Stomach (tissue), 9 donors: ENCODE data around the gene HDGFL3. TPM values are rescaled to one million over a fixed set of nuclear protein-coding genes. Genes with fewer than 3 reads are reported as not detected.

Experiments
- DNase-seq, 2 donors: peaks; one replicate each; pipeline versions ENCODE4 v3.0.0 to v3.0.0-alpha.2; 2013 to 2019
- H3K27ac ChIP-seq, 5 donors: fragments of 200-600 bp in 4 of 5; sonication (generic) in 4 of 5; one replicate each; pipeline ENCODE4 v1.5.1; 2013 to 2019; ENCODE audit warnings: mild to moderate bottlenecking in 1 of 5, moderate library complexity in 1 of 5
- H3K27me3 ChIP-seq, 3 donors: fragments of 200-600 bp; sonication (generic); one replicate each; pipeline ENCODE4 v1.5.1; 2017 to 2019; ENCODE audit warnings: mixed run types in 1 of 3
- H3K36me3 ChIP-seq, 4 donors: fragments of 200-600 bp; sonication (generic); 1 replicate in 3 of 4; 2 replicates in 1 of 4; pipeline ENCODE4 v1.5.1; 2016 to 2019
- H3K4me1 ChIP-seq, 4 donors: fragments of 200-600 bp; sonication (generic); one replicate each; pipeline ENCODE4 v1.5.1; 2016 to 2019
- H3K4me3 ChIP-seq, 4 donors: fragments of 200-600 bp; sonication (generic) in 3 of 4; one replicate each; pipeline ENCODE4 v1.5.1; 2016 to 2019; ENCODE audit warnings: mild to moderate bottlenecking in 1 of 4
- H3K9me3 ChIP-seq, 4 donors: fragments of 200-600 bp; sonication (generic); one replicate each; pipeline ENCODE4 v1.5.1; 2016 to 2019
- EP300 ChIP-seq: sonication (generic); formaldehyde crosslinking; IDR thresholded peaks from one replicate; pipeline ENCODE4 v1.6.1; 2017; ENCODE audit warnings: antibody characterized with exemption
- POLR2A ChIP-seq, 4 donors: fragments of 450-650 bp; IDR thresholded peaks; one replicate each; pipeline ENCODE4 v1.6.1; 2016; ENCODE audit warnings: antibody characterized with exemption in 4 of 4, control low read depth in 2 of 4, mild to moderate bottlenecking in 1 of 4, moderate library complexity in 1 of 4
- POLR2AphosphoS5 ChIP-seq, 3 donors: sonication (generic); formaldehyde crosslinking; IDR thresholded peaks; one replicate each; pipeline ENCODE4 v1.6.1; 2016; ENCODE audit warnings: antibody characterized with exemption in 3 of 3
- WGBS, 5 donors: extraction: QIAGEN DNeasy Blood & Tissue Kit in 3 of 5; methylation state at CpG; one replicate each; pipeline versions ENCODE4 v1.1.5 to v1.1.7; 2013 to 2018; 5-methylcytosine and 5-hydroxymethylcytosine counted together
- intact Hi-C: fragments of 100-400 bp; cut with DNase I; formaldehyde crosslinking; loops from one replicate; pipeline ENCODE4 v1.15.1; 2023; ENCODE audit warnings: low total_unique reads
- polyA plus RNA-seq, 3 donors: library from polyadenylated mRNA; stranded (reverse); fragments of 200-250 nt; gene quantifications; one replicate each; pipeline ENCODE4 v1.2.3, GENCODE V29; 2013
- total RNA-seq, 5 donors: library from RNA; depleted of rRNA; stranded (reverse); fragments of >200 nt; gene quantifications; one replicate each; pipeline versions ENCODE4 v1.1.0 to v1.2.3, GENCODE V29; 2014 to 2016
- TF ChIP-seq, protein P1 (sequence below), 7 experiments: fragments of 450-650 bp in 4 of 7; fragments of 200-600 bp in 3 of 7; sonication (generic) in 3 of 7; IDR thresholded peaks; one replicate each; pipeline ENCODE4 v1.5.1; 2016 to 2019; ENCODE audit warnings: antibody characterized with exemption in 7 of 7, control low read depth in 2 of 7, mild to moderate bottlenecking in 1 of 7
- donor health status: healthy with polysubstance abuse.
- donor health status: Bipolar disorder and iron deficiency.
- donor health status: healthy.

HDGFL3 gene
- total and polyA plus RNA-seq, 8 donors: 4.0 to 110 (median 14.8) TPM

DNA sequence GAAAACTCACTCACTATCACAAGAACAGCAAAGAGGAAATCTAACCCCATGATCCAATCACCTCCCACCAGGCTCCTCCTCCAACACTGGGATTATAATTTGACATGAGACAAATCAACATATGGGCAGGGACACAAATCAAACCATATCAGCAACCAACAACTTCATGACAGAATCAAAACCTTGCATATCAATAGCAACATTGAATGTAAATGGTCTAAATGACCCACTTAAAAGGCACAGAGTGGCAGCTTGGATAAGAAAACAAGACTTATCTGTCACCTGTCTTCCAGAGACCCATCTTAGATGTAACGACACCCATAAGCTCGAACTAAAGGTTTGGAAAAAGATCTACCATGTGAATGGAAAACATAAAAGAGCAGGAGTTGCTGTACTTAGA lies 40.8 kb downstream of the HDGFL3 start:
- H3K27me3 ChIP-seq: no peaks in the 10 kb centered on the region
- no peak for DNase-seq
- no peak overlapping the region for H3K4me3 ChIP-seq
- H3K27ac ChIP-seq: no peak overlapping the region
- TF ChIP-seq POLR2A (IDR thresholded peaks at IDR 0.05) (no peak), EP300 (no peak), POLR2AphosphoS5 (IDR thresholded peaks at IDR 0.05) (no peak)
- TF ChIP-seq, protein P1, sequence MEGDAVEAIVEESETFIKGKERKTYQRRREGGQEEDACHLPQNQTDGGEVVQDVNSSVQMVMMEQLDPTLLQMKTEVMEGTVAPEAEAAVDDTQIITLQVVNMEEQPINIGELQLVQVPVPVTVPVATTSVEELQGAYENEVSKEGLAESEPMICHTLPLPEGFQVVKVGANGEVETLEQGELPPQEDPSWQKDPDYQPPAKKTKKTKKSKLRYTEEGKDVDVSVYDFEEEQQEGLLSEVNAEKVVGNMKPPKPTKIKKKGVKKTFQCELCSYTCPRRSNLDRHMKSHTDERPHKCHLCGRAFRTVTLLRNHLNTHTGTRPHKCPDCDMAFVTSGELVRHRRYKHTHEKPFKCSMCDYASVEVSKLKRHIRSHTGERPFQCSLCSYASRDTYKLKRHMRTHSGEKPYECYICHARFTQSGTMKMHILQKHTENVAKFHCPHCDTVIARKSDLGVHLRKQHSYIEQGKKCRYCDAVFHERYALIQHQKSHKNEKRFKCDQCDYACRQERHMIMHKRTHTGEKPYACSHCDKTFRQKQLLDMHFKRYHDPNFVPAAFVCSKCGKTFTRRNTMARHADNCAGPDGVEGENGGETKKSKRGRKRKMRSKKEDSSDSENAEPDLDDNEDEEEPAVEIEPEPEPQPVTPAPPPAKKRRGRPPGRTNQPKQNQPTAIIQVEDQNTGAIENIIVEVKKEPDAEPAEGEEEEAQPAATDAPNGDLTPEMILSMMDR (IDR thresholded peaks at IDR 0.05): no peak
- H3K36me3 ChIP-seq: peaks cover 0 to 9% (median 2%) of the 10 kb centered on the region in 4 donors
- H3K9me3 ChIP-seq: peaks cover 0 to 22% (median 11%) of the 10 kb centered on the region in 4 donors
- 86 to 90% (median 87%) methylated on average over 2 of the region's 2 CpGs for WGBS, 5 donors
- no peaks in the 10 kb centered on the region for H3K4me1 ChIP-seq
- intact Hi-C loops: no loop called here

DNA sequence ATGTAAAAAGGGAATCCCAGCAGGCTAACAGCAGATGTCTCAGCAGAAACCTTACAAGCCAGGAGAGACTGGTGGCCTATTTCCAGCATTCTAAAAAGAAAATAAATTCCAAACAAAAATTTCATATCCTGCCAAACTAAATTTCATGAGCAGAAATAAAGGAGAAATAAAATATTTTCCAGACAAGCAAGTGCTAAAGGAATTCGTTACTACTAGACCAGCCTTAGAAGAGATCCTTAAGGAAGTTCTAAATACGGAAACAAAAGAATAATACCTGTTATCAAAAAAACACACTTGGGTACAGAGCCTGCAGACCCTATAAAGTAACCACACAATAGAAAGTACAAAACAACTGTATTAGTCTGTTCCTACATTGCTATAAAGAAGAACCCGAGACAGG lies 41.4 kb downstream of the HDGFL3 start:
- peaks cover 0 to 9% (median 2%) of the 10 kb centered on the region in 4 donors for H3K36me3 ChIP-seq
- H3K27ac ChIP-seq: no peak overlapping the region
- TF ChIP-seq EP300 (no peak), POLR2A (IDR thresholded peaks at IDR 0.05) (no peak), POLR2AphosphoS5 (IDR thresholded peaks at IDR 0.05) (no peak)
- TF ChIP-seq, protein P1 (IDR thresholded peaks at IDR 0.05): no peak
- H3K27me3 ChIP-seq: no peaks in the 10 kb centered on the region
- DNase-seq: no peak
- intact Hi-C loops: no loop called here
- H3K9me3 ChIP-seq: peaks cover 0 to 22% (median 11%) of the 10 kb centered on the region in 4 donors
- 88 to 95% (median 95%) methylated on average over 3 of the region's 3 CpGs for WGBS, 5 donors
- no peaks in the 10 kb centered on the region for H3K4me1 ChIP-seq
- no peak overlapping the region for H3K4me3 ChIP-seq

DNA sequence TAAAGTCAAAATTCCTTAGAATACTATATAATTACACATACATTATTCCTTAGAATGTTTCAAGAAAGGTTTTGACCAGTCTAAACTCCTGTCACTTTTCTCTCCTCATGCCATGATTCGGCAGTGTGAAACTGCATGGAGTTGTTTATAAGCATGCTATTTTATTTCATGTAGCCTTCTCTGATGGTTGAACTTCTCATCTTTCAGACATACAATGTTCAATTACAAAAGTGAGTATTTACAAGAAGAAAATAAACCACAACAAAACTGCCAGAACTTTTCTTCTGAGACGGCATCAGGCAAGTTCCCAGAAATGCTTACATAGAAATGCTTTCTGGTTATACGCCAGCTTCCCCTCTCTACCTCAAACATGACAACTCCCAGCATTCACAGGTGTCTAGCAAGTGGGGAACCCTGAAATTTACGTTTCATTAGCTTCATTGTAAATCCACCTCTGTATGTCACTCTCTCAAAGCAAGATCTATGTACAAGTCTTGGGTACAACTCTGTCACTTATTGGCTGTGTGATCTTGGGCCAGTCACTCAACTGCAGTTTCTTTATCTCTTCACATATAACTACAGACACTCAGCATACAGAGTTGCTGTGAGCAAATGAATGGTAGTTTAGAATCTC lies 42.7 kb downstream of the HDGFL3 start:
- 80 to 85% (median 81%) methylated on average over 4 of the region's 4 CpGs for WGBS, 5 donors
- Histone ChIP-seq H3K4me1 (no peaks in the 10 kb centered on the region), H3K4me3 (no peak overlapping the region), H3K27me3 (no peaks in the 10 kb centered on the region), H3K27ac (no peak overlapping the region), H3K9me3 (peaks cover 0 to 22% (median 11%) of the 10 kb centered on the region in 4 donors), H3K36me3 (peaks cover 0 to 14% (median 2%) of the 10 kb centered on the region in 4 donors)
- intact Hi-C loops: no loop called here
- TF ChIP-seq POLR2A (IDR thresholded peaks at IDR 0.05) (no peak), EP300 (no peak)
- TF ChIP-seq, protein P1 (IDR thresholded peaks at IDR 0.05): no peak
- DNase-seq: no peak

DNA sequence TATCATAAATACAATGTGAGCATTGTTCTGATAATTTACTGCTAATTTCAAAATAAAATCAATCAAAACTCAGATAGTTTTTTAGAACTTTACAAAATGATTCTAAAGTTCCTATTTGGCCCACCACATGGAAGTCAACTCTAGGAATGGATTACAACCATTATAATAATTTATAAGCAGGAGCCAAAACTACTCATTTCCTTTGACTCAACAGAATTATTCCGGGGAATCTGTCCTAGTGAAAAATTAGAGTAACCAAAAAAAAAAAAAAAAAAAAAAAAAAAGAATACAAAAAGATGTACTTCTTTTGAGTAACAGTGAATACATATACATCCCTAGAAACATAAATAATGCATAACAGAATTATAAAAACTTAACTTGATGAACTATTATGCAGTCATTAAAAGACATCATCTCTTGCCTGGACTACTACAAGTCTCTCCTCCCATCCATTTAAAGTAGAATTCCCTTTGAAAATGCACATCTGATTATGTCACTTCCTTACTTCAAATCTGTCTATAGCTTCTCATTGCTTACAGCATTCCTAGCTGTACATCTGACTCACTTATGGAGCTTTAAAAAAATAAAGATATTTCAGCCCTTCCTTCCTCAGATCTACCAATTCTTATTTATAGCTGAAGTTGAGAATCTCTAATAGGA lies 43.4 kb downstream of the HDGFL3 start:
- Histone ChIP-seq H3K9me3 (peaks cover 0 to 22% (median 11%) of the 10 kb centered on the region in 4 donors), H3K27me3 (no peaks in the 10 kb centered on the region), H3K4me3 (no peak overlapping the region), H3K27ac (no peak overlapping the region), H3K36me3 (peaks cover 0 to 21% (median 4%) of the 10 kb centered on the region in 4 donors), H3K4me1 (no peaks in the 10 kb centered on the region)
- no peak for DNase-seq
- intact Hi-C loops: no loop called here
- no peak for TF ChIP-seq POLR2AphosphoS5 (IDR thresholded peaks at IDR 0.05)
- no peak for TF ChIP-seq EP300
- TF ChIP-seq, protein P1 (IDR thresholded peaks at IDR 0.05): no peak
- no peak for TF ChIP-seq POLR2A (IDR thresholded peaks at IDR 0.05)
- 67 to 100% (median 88%) methylated on average over 1 of the region's 1 CpG for WGBS, 5 donors
